ENCODE data around the gene KLHL4.
"Not testable (repeated sequence)": the region's sequence is repeated elsewhere in the genome, so short reads cannot be mapped to it uniquely, and the experiment has no call there.

The KLHL4 gene

GRCh38 chrX:87626996-87627395 is 109.4 kb downstream of the KLHL4 start:
- Histone ChIP-seq H3K4me2 (ENCODE audit: low read depth, low read length) (no peak overlapping the region), H4K20me1 (ENCODE audit: insufficient read depth, low read length) (no peaks in the 10 kb centered on the region), H3K27me3 (replicated peaks; ENCODE audit: insufficient read depth, low read length) (no peaks in the 10 kb centered on the region), H3F3A (ENCODE audit: insufficient read depth, low read length) (no peaks in the 10 kb centered on the region), H3K9me3 (replicated peaks; ENCODE audit: insufficient read depth, low read length) (no peaks in the 10 kb centered on the region), H2AFZ (ENCODE audit: low read length) (no peak overlapping the region), H3K36me3 (replicated peaks; ENCODE audit: insufficient read depth, low read length) (no peaks in the 10 kb centered on the region), H3K27ac (ENCODE audit: low read length) (no peak overlapping the region), H3K79me2 (ENCODE audit: low read length) (no peaks in the 10 kb centered on the region), H3K9me2 (replicated peaks; ENCODE audit: insufficient read depth, low read length) (no peaks in the 10 kb centered on the region), H3K9ac (ENCODE audit: low read length) (no peak overlapping the region), H3K4me1 (ENCODE audit: low read length) (no peaks in the 10 kb centered on the region), H3K4me3 (ENCODE audit: low read length) (no peak overlapping the region)
- DNase-seq, result no peak
- no peak for TF ChIP-seq CTCF (IDR thresholded peaks at IDR 0.05; ENCODE audit: low read length)
- TF ChIP-seq EZH2phosphoT487 (IDR thresholded peaks at IDR 0.05; ENCODE audit: low read length), result no peak
- TF ChIP-seq EZH2 (optimal IDR thresholded peaks at IDR 0.05; ENCODE audit: low read depth, low read length), result no peak

- Histone ChIP-seq H3K9me3 (replicated peaks; ENCODE audit: insufficient read depth, low read length) (no peaks in the 10 kb centered on the region), H3K27ac (ENCODE audit: low read length) (no peak overlapping the region), H3K27me3 (replicated peaks; ENCODE audit: insufficient read depth, low read length) (no peaks in the 10 kb centered on the region), H2AFZ (ENCODE audit: low read length) (no peak overlapping the region), H4K20me1 (ENCODE audit: insufficient read depth, low read length) (no peaks in the 10 kb centered on the region), H3K4me2 (ENCODE audit: low read depth, low read length) (no peak overlapping the region), H3K79me2 (ENCODE audit: low read length) (no peaks in the 10 kb centered on the region), H3K9me2 (replicated peaks; ENCODE audit: insufficient read depth, low read length) (no peaks in the 10 kb centered on the region), H3K36me3 (replicated peaks; ENCODE audit: insufficient read depth, low read length) (no peaks in the 10 kb centered on the region), H3F3A (ENCODE audit: insufficient read depth, low read length) (no peaks in the 10 kb centered on the region), H3K9ac (ENCODE audit: low read length) (no peak overlapping the region), H3K4me1 (ENCODE audit: low read length) (no peaks in the 10 kb centered on the region), H3K4me3 (ENCODE audit: low read length) (no peak overlapping the region)
- TF ChIP-seq EZH2phosphoT487 (IDR thresholded peaks at IDR 0.05; ENCODE audit: low read length) (no peak), CTCF (IDR thresholded peaks at IDR 0.05; ENCODE audit: low read length) (no peak), EZH2 (optimal IDR thresholded peaks at IDR 0.05; ENCODE audit: low read depth, low read length) (no peak)
- no peak for DNase-seq
Observed at GRCh38 chrX:87634361-87634760, 116.8 kb downstream of the KLHL4 start.

- H2AFZ ChIP-seq (ENCODE audit: low read length), result no peak overlapping the region
- no peak overlapping the region for H3K27ac ChIP-seq (ENCODE audit: low read length)
- H3K4me2 ChIP-seq (ENCODE audit: low read depth, low read length), result no peak overlapping the region
- H3K9me3 ChIP-seq (replicated peaks; ENCODE audit: insufficient read depth, low read length), result no peaks in the 10 kb centered on the region
- DNase-seq, result no peak
- H4K20me1 ChIP-seq (ENCODE audit: insufficient read depth, low read length), result no peaks in the 10 kb centered on the region
- H3K27me3 ChIP-seq (replicated peaks; ENCODE audit: insufficient read depth, low read length), result no peaks in the 10 kb centered on the region
- H3K79me2 ChIP-seq (ENCODE audit: low read length), result no peaks in the 10 kb centered on the region
- no peaks in the 10 kb centered on the region for H3K9me2 ChIP-seq (replicated peaks; ENCODE audit: insufficient read depth, low read length)
- H3K4me1 ChIP-seq (ENCODE audit: low read length), result no peaks in the 10 kb centered on the region
- no peak overlapping the region for H3K4me3 ChIP-seq (ENCODE audit: low read length)
- no peaks in the 10 kb centered on the region for H3K36me3 ChIP-seq (replicated peaks; ENCODE audit: insufficient read depth, low read length)
- no peaks in the 10 kb centered on the region for H3F3A ChIP-seq (ENCODE audit: insufficient read depth, low read length)
- TF ChIP-seq CTCF (IDR thresholded peaks at IDR 0.05; ENCODE audit: low read length), result no peak
- TF ChIP-seq EZH2phosphoT487 (IDR thresholded peaks at IDR 0.05; ENCODE audit: low read length), result no peak
- TF ChIP-seq EZH2 (optimal IDR thresholded peaks at IDR 0.05; ENCODE audit: low read depth, low read length), result no peak
- H3K9ac ChIP-seq (ENCODE audit: low read length), result no peak overlapping the region
Observed at GRCh38 chrX:87636533-87636932, 118.9 kb downstream of the KLHL4 start.

- H3K4me2 ChIP-seq (ENCODE audit: low read depth, low read length); H3K4me3 ChIP-seq (ENCODE audit: low read length); H3K27ac ChIP-seq (ENCODE audit: low read length); H3K36me3 ChIP-seq (replicated peaks; ENCODE audit: insufficient read depth, low read length); H3K27me3 ChIP-seq (replicated peaks; ENCODE audit: insufficient read depth, low read length); H3K9ac ChIP-seq (ENCODE audit: low read length); H3K79me2 ChIP-seq (ENCODE audit: low read length); H3K9me2 ChIP-seq (replicated peaks; ENCODE audit: insufficient read depth, low read length); H3K9me3 ChIP-seq (replicated peaks; ENCODE audit: insufficient read depth, low read length); H3K4me1 ChIP-seq (ENCODE audit: low read length); H2AFZ ChIP-seq (ENCODE audit: low read length); DNase-seq; H4K20me1 ChIP-seq (ENCODE audit: insufficient read depth, low read length); H3F3A ChIP-seq (ENCODE audit: insufficient read depth, low read length): not testable (repeated sequence)
Observed at GRCh38 chrX:87641439-87641838, 123.8 kb downstream of the KLHL4 start.
